Measurements from ENCODE around the gene LYPLAL1.

DNA sequence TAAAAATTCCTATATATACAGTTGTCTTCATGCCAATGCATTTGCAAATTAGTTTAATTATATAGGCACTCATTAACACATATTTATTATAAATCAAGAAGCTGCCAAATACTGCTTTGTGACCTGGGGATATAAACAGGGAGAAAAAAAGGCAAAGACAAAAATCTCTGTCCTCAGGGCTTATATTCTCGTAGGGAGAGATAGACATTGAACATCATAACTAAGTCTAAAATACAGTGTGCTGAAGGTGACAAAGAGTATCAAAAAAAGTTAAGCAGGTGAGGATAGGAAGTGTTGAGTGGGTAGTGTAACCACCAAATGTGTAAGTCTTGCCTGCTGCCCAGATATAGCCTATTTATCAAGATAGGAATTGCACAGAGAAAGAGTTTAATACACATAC lies 40.7 kb upstream of the LYPLAL1 start:
- TF ChIP-seq, protein P1, sequence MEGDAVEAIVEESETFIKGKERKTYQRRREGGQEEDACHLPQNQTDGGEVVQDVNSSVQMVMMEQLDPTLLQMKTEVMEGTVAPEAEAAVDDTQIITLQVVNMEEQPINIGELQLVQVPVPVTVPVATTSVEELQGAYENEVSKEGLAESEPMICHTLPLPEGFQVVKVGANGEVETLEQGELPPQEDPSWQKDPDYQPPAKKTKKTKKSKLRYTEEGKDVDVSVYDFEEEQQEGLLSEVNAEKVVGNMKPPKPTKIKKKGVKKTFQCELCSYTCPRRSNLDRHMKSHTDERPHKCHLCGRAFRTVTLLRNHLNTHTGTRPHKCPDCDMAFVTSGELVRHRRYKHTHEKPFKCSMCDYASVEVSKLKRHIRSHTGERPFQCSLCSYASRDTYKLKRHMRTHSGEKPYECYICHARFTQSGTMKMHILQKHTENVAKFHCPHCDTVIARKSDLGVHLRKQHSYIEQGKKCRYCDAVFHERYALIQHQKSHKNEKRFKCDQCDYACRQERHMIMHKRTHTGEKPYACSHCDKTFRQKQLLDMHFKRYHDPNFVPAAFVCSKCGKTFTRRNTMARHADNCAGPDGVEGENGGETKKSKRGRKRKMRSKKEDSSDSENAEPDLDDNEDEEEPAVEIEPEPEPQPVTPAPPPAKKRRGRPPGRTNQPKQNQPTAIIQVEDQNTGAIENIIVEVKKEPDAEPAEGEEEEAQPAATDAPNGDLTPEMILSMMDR (IDR thresholded peaks at IDR 0.05 in 4 of 5, conservative IDR thresholded peaks at IDR 0.05 in 1 of 5): no peak
- no peak for TF ChIP-seq POLR2A (IDR thresholded peaks at IDR 0.05)

All from gastrocnemius medialis (tissue), 4 donors.